CD14-positive monocyte (primary cell): ENCODE data around the gene MTMR3. TPM values are rescaled to one million over a fixed set of nuclear protein-coding genes. Genes with fewer than 3 reads are reported as not detected.

Experiments used
- DNase-seq, 3 donors: peaks; one replicate each; pipeline ENCODE4 v3.0.0-alpha.2; 2011 to 2022
- H2AFZ ChIP-seq: 2 replicates; pipeline ENCODE4 v1.6.0; 2012; ENCODE audit warnings: mild to moderate bottlenecking, low read depth, low read length, inconsistent platforms; ENCODE audit not compliant: insufficient read depth, poor library complexity, severe bottlenecking
- H3K27ac ChIP-seq, 2 donors: 1 replicate in 1 of 2; 2 replicates in 1 of 2; pipeline ENCODE4 v1.5.1; 2012 to 2013; ENCODE audit warnings: low read length in 2 of 2, control low read depth in 1 of 2, inconsistent platforms in 1 of 2, low read depth in 1 of 2, mild to moderate bottlenecking in 1 of 2
- H3K27me3 ChIP-seq, 2 donors: one replicate each; pipeline versions ENCODE4 v1.6.0 to v1.6.1; 2011 to 2013; ENCODE audit warnings: low read length in 2 of 2; ENCODE audit not compliant: control insufficient read depth in 2 of 2, insufficient read depth in 2 of 2
- H3K36me3 ChIP-seq, 2 donors: replicated peaks in 1 of 2; 1 replicate in 1 of 2; 2 replicates in 1 of 2; pipeline versions ENCODE4 v1.5.1 to v1.6.1; 2012 to 2013; ENCODE audit warnings: low read length in 2 of 2, control low read depth in 1 of 2, inconsistent platforms in 1 of 2, mild to moderate bottlenecking in 1 of 2; ENCODE audit not compliant: insufficient read depth in 2 of 2, control insufficient read depth in 1 of 2
- H3K4me1 ChIP-seq, 2 donors: 1 replicate in 1 of 2; 2 replicates in 1 of 2; pipeline versions ENCODE4 v1.5.1 to v1.6.1; 2012 to 2013; ENCODE audit warnings: low read length in 2 of 2, control low read depth in 1 of 2, inconsistent platforms in 1 of 2, mild to moderate bottlenecking in 1 of 2, moderate library complexity in 1 of 2; ENCODE audit not compliant: insufficient read depth in 2 of 2, control insufficient read depth in 1 of 2
- H3K4me2 ChIP-seq: replicated peaks from 2 replicates; pipeline ENCODE3; 2012; ENCODE audit warnings: low read length, moderate library complexity, mild to moderate bottlenecking; ENCODE audit not compliant: poor library complexity, severe bottlenecking; ENCODE audit errors: extremely low read depth
- H3K4me3 ChIP-seq, 3 experiments: fragments of 200-600 bp in 1 of 3; sonication (generic) in 1 of 3; replicated peaks in 1 of 3; 1 replicate in 2 of 3; 2 replicates in 1 of 3; pipeline ENCODE4 v1.5.1; 2011 to 2013; ENCODE audit warnings: low read length in 3 of 3, mild to moderate bottlenecking in 3 of 3, control low read depth in 2 of 3, low read depth in 2 of 3, inconsistent platforms in 1 of 3, moderate library complexity in 1 of 3
- H3K79me2 ChIP-seq: 2 replicates; pipeline ENCODE4 v1.6.0; 2012; ENCODE audit warnings: mild to moderate bottlenecking, control low read depth, inconsistent platforms, low read length, moderate library complexity; ENCODE audit not compliant: insufficient read depth
- H3K9ac ChIP-seq: 2 replicates; pipeline ENCODE4 v1.6.0; 2017; ENCODE audit warnings: low read length, mild to moderate bottlenecking; ENCODE audit not compliant: insufficient read depth, poor library complexity, severe bottlenecking
- H3K9me3 ChIP-seq, 2 donors: replicated peaks in 1 of 2; 1 replicate in 1 of 2; 2 replicates in 1 of 2; pipeline versions ENCODE4 v1.5.1 to v1.6.1; 2012 to 2013; ENCODE audit warnings: low read length in 2 of 2, control low read depth in 1 of 2; ENCODE audit not compliant: control insufficient read depth in 1 of 2, insufficient read depth in 1 of 2
- H4K20me1 ChIP-seq: 2 replicates; pipeline ENCODE4 v1.6.0; 2012; ENCODE audit warnings: mild to moderate bottlenecking, low read length, control low read depth, moderate library complexity; ENCODE audit not compliant: insufficient read depth
- H3K27ac Mint-ChIP-seq, 7 donors: one replicate each; pipeline ENCODE4 v1.8.0; 2020; ENCODE audit warnings: mild to moderate bottlenecking in 7 of 7, mixed read lengths in 7 of 7, moderate library complexity in 6 of 7, inconsistent platforms in 2 of 7
- H3K27me3 Mint-ChIP-seq, 3 donors: one replicate each; pipeline ENCODE4 v1.8.0; 2021 to 2022; ENCODE audit warnings: low read depth in 3 of 3, mild to moderate bottlenecking in 3 of 3, mixed read lengths in 3 of 3, moderate library complexity in 3 of 3, inconsistent platforms in 1 of 3
- H3K36me3 Mint-ChIP-seq, 2 donors: one replicate each; pipeline ENCODE4 v1.8.0; 2020; ENCODE audit warnings: mixed read lengths in 2 of 2, inconsistent platforms in 1 of 2, mild to moderate bottlenecking in 1 of 2
- H3K4me1 Mint-ChIP-seq: one replicate; pipeline ENCODE4 v1.8.0; 2020; ENCODE audit warnings: mild to moderate bottlenecking, mixed read lengths
- H3K4me3 Mint-ChIP-seq, 2 donors: one replicate each; pipeline ENCODE4 v1.8.0; 2020; ENCODE audit warnings: mild to moderate bottlenecking in 2 of 2, mixed read lengths in 2 of 2, moderate library complexity in 1 of 2
- H3K9me3 Mint-ChIP-seq, 7 donors: one replicate each; pipeline ENCODE4 v1.8.0; 2020 to 2022; ENCODE audit warnings: mixed read lengths in 7 of 7, mild to moderate bottlenecking in 6 of 7, moderate library complexity in 6 of 7, inconsistent platforms in 2 of 7
- CTCF ChIP-seq: fragments of 200-600 bp; IDR thresholded peaks from one replicate; pipeline ENCODE4 v1.8.0; 2022; ENCODE audit warnings: antibody characterized with exemption, mild to moderate bottlenecking
- WGBS: methylation state at CpG from one replicate; pipeline ENCODE4 v1.1.5; 2013; ENCODE audit warnings: missing lambda C conversion rate; ENCODE audit not compliant: insufficient coverage; 5-methylcytosine and 5-hydroxymethylcytosine counted together
- intact Hi-C, 2 donors: fragments of 100-400 bp; cut with micrococcal nuclease; formaldehyde crosslinking; loops; one replicate each; pipeline versions ENCODE4 v1.15.0 to v1.15.1; 2023
- polyA plus RNA-seq, 3 donors: library from polyadenylated mRNA; depleted of rRNA in 1 of 3; unstranded in 2 of 3; stranded (reverse) in 1 of 3; fragments of 300-500 nt in 2 of 3; fragments of >200 nt in 1 of 3; fragmentation: Illumina TruSeq in 2 of 3; gene quantifications; 1 replicate in 2 of 3; 2 replicates in 1 of 3; pipeline ENCODE4 v1.2.3, GENCODE V29; 2012 to 2021

Gene MTMR3
- polyA plus RNA-seq, 3 donors, result 23.4 to 86.1 (median 30.2) TPM

GRCh38 chr22:29925402-29925801, 42.4 kb downstream of the MTMR3 start:
- no peaks in the 10 kb centered on the region for H3K4me1 ChIP-seq
- Mint-ChIP-seq H3K9me3 (peaks cover 0 to 3% (median 0%) of the 10 kb centered on the region in 7 donors), H3K27me3 (peaks cover 0 to 1% (median 0%) of the 10 kb centered on the region in 3 donors), H3K27ac (no peak overlapping the region), H3K4me3 (no peak overlapping the region), H3K4me1 (peaks cover 28% of the 10 kb centered on the region), H3K36me3 (peaks cover 0 to 11% of the 10 kb centered on the region in 2 donors)
- no peak overlapping the region for H3K9ac ChIP-seq
- H3K4me2 ChIP-seq, result no peak overlapping the region
- 100% methylated on average over 2 of the region's 3 CpGs for WGBS
- intact Hi-C loops, result no loop called here
- H3K36me3 ChIP-seq, result no peaks in the 10 kb centered on the region
- H3K27me3 ChIP-seq, result no peaks in the 10 kb centered on the region
- H2AFZ ChIP-seq, result no peak overlapping the region
- no peak for DNase-seq
- H4K20me1 ChIP-seq, result peaks cover 100% of the 10 kb centered on the region
- no peaks in the 10 kb centered on the region for H3K9me3 ChIP-seq
- peaks cover 100% of the 10 kb centered on the region for H3K79me2 ChIP-seq
- no peak overlapping the region for H3K27ac ChIP-seq
- H3K4me3 ChIP-seq, result no peak overlapping the region
- TF ChIP-seq CTCF, result no peak

GRCh38 chr22:29926057-29926456, 43.1 kb downstream of the MTMR3 start:
- intact Hi-C loops, result no loop called here
- H3K4me3 ChIP-seq, result no peak overlapping the region
- TF ChIP-seq CTCF, result no peak
- H3K4me1 Mint-ChIP-seq, result peaks cover 26% of the 10 kb centered on the region
- no peaks in the 10 kb centered on the region for H3K36me3 ChIP-seq
- no peak overlapping the region for H3K4me3 Mint-ChIP-seq
- peaks cover 0 to 2% (median 0%) of the 10 kb centered on the region in 7 donors for H3K9me3 Mint-ChIP-seq
- peaks cover 0 to 1% (median 0%) of the 10 kb centered on the region in 3 donors for H3K27me3 Mint-ChIP-seq
- no peak overlapping the region for H3K27ac Mint-ChIP-seq
- H3K27me3 ChIP-seq, result no peaks in the 10 kb centered on the region
- H3K4me2 ChIP-seq, result no peak overlapping the region
- H3K79me2 ChIP-seq, result peaks cover 100% of the 10 kb centered on the region
- WGBS, result no CpG with 5 or more reads among the region's 4 CpGs
- peaks cover 0 to 9% of the 10 kb centered on the region in 2 donors for H3K36me3 Mint-ChIP-seq
- no peaks in the 10 kb centered on the region for H3K4me1 ChIP-seq
- peaks cover 100% of the 10 kb centered on the region for H4K20me1 ChIP-seq
- H3K9ac ChIP-seq, result no peak overlapping the region
- no peak for DNase-seq
- H2AFZ ChIP-seq, result no peak overlapping the region
- no peak overlapping the region for H3K27ac ChIP-seq
- H3K9me3 ChIP-seq, result no peaks in the 10 kb centered on the region
